ENCODE results near the gene TRAPPC14. TPM values are rescaled to one million over a fixed set of nuclear protein-coding genes. Genes with fewer than 3 reads are reported as not detected.
A peak's percentile ranks its signal among the peaks of the same experiment; 100 is the strongest.

The TRAPPC14 gene
- total and polyA plus RNA-seq, 9 of the 15 experiments (the other 6 are each of a cell fraction or from before 2014, with no cell fraction given) = 0.42 to 45.9 (median 18.2) TPM

- TF ChIP-seq ZNF197 (CRISPR knock-in tag; IDR thresholded peaks at IDR 0.05; ENCODE audit: low read depth) = no peak
- peak in 1 of 2 experiments; percentile 15; a peak in 1 of 4 replicates for TF ChIP-seq KDM4B (IDR thresholded peaks at IDR 0.05; ENCODE audit: borderline replicate concordance in 2 of 2, low read depth in 1 of 2)
- TF ChIP-seq SMAD3 (CRISPR knock-in tag; conservative IDR thresholded peaks at IDR 0.05) = peak; percentile 72; the same call in 1 of the 2 replicates
- peak; percentile 96 for TF ChIP-seq KLF13 (tag; IDR thresholded peaks at IDR 0.05; ENCODE audit: borderline replicate concordance, low read depth)
- TF ChIP-seq, protein P1, sequence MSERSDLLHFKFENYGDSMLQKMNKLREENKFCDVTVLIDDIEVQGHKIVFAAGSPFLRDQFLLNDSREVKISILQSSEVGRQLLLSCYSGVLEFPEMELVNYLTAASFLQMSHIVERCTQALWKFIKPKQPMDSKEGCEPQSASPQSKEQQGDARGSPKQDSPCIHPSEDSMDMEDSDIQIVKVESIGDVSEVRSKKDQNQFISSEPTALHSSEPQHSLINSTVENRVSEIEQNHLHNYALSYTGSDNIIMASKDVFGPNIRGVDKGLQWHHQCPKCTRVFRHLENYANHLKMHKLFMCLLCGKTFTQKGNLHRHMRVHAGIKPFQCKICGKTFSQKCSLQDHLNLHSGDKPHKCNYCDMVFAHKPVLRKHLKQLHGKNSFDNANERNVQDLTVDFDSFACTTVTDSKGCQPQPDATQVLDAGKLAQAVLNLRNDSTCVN (CRISPR knock-in tag; IDR thresholded peaks at IDR 0.05) = peak; percentile 88; the same call in 1 of the 2 replicates
- no peak for TF ChIP-seq COPS2 (conservative IDR thresholded peaks at IDR 0.05)
- TF ChIP-seq ZNF695 (CRISPR knock-in tag; IDR thresholded peaks at IDR 0.05) = peak; percentile 65; the same call in 1 of the 2 replicates
- no peak for TF ChIP-seq HDGF (IDR thresholded peaks at IDR 0.05)
- no peak for TF ChIP-seq TAF15 (IDR thresholded peaks at IDR 0.05; ENCODE audit: low read depth, low read length)
- TF ChIP-seq, protein P2, sequence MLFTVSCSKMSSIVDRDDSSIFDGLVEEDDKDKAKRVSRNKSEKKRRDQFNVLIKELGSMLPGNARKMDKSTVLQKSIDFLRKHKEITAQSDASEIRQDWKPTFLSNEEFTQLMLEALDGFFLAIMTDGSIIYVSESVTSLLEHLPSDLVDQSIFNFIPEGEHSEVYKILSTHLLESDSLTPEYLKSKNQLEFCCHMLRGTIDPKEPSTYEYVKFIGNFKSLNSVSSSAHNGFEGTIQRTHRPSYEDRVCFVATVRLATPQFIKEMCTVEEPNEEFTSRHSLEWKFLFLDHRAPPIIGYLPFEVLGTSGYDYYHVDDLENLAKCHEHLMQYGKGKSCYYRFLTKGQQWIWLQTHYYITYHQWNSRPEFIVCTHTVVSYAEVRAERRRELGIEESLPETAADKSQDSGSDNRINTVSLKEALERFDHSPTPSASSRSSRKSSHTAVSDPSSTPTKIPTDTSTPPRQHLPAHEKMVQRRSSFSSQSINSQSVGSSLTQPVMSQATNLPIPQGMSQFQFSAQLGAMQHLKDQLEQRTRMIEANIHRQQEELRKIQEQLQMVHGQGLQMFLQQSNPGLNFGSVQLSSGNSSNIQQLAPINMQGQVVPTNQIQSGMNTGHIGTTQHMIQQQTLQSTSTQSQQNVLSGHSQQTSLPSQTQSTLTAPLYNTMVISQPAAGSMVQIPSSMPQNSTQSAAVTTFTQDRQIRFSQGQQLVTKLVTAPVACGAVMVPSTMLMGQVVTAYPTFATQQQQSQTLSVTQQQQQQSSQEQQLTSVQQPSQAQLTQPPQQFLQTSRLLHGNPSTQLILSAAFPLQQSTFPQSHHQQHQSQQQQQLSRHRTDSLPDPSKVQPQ (CRISPR knock-in tag; IDR thresholded peaks at IDR 0.05; ENCODE audit: borderline replicate concordance) = no peak
- TF ChIP-seq, protein P3, sequence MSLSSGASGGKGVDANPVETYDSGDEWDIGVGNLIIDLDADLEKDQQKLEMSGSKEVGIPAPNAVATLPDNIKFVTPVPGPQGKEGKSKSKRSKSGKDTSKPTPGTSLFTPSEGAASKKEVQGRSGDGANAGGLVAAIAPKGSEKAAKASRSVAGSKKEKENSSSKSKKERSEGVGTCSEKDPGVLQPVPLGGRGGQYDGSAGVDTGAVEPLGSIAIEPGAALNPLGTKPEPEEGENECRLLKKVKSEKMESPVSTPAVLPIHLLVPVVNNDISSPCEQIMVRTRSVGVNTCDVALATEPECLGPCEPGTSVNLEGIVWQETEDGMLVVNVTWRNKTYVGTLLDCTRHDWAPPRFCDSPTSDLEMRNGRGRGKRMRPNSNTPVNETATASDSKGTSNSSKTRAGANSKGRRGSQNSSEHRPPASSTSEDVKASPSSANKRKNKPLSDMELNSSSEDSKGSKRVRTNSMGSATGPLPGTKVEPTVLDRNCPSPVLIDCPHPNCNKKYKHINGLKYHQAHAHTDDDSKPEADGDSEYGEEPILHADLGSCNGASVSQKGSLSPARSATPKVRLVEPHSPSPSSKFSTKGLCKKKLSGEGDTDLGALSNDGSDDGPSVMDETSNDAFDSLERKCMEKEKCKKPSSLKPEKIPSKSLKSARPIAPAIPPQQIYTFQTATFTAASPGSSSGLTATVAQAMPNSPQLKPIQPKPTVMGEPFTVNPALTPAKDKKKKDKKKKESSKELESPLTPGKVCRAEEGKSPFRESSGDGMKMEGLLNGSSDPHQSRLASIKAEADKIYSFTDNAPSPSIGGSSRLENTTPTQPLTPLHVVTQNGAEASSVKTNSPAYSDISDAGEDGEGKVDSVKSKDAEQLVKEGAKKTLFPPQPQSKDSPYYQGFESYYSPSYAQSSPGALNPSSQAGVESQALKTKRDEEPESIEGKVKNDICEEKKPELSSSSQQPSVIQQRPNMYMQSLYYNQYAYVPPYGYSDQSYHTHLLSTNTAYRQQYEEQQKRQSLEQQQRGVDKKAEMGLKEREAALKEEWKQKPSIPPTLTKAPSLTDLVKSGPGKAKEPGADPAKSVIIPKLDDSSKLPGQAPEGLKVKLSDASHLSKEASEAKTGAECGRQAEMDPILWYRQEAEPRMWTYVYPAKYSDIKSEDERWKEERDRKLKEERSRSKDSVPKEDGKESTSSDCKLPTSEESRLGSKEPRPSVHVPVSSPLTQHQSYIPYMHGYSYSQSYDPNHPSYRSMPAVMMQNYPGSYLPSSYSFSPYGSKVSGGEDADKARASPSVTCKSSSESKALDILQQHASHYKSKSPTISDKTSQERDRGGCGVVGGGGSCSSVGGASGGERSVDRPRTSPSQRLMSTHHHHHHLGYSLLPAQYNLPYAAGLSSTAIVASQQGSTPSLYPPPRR (CRISPR knock-in tag; IDR thresholded peaks at IDR 0.05; ENCODE audit: borderline replicate concordance) = no peak
- peak; percentile 66 for TF ChIP-seq DIDO1 (tag; IDR thresholded peaks at IDR 0.05; ENCODE audit: low read depth)
- no peak for TF ChIP-seq ZBTB12 (CRISPR knock-in tag; IDR thresholded peaks at IDR 0.05)
- TF ChIP-seq MYC (IDR thresholded peaks at IDR 0.05; ENCODE audit: low read depth, low read length) = peak; percentile 73
- TF ChIP-seq MYC (CRISPR knock-in tag; IDR thresholded peaks at IDR 0.05; ENCODE audit: borderline replicate concordance, low read depth) = no peak
- TF ChIP-seq ZNF165 (CRISPR knock-in tag; IDR thresholded peaks at IDR 0.05; ENCODE audit: borderline replicate concordance) = peak; percentile 75; the same call in 1 of the 2 replicates
- TF ChIP-seq MXI1 (IDR thresholded peaks at IDR 0.05; ENCODE audit: low read depth, low read length) = peak; percentile 95
Observed at GRCh38 chr7:100119072-100119969, 39.2 kb downstream of the TRAPPC14 start, which contains the start of the genes CNPY4 and TAF6 (continued).
